A549 (cell line): ENCODE results near the gene CEP250.

Experiments used
- EP300 ChIP-seq, 2 experiments: fragments of >200 bp; sonication (Bioruptor Twin); formaldehyde crosslinking; IDR thresholded peaks; 2 replicates in 1 of 2; 3 replicates in 1 of 2; pipeline ENCODE4 v1.6.1; 2016 to 2017
- ESRRA ChIP-seq: fragments of 150-350 bp; IDR thresholded peaks from 2 replicates; pipeline ENCODE4 v1.6.1; 2014; ENCODE audit warnings: mild to moderate bottlenecking, low read length, borderline replicate concordance
- HOXB5 ChIP-seq: fragments of 250-450 bp; sonication (Bioruptor Pico); IDR thresholded peaks from 2 replicates; pipeline ENCODE4 v1.5.0; 2020; ENCODE audit warnings: mild to moderate bottlenecking, moderate library complexity
- KDM1A ChIP-seq: fragments of 200-600 bp; sonication (generic); IDR thresholded peaks from 2 replicates; pipeline ENCODE4 v1.6.1; 2016; ENCODE audit warnings: low read depth, mild to moderate bottlenecking
- NR3C1 ChIP-seq: fragments of >200 bp; sonication (Bioruptor Twin); formaldehyde crosslinking; IDR thresholded peaks from 3 replicates; pipeline ENCODE4 v1.6.1; 2017
- PHF8 ChIP-seq: fragments of 200-600 bp; sonication (generic); IDR thresholded peaks from 2 replicates; pipeline ENCODE4 v1.6.1; 2016; ENCODE audit warnings: low read depth, mild to moderate bottlenecking, antibody characterized with exemption, moderate library complexity, borderline replicate concordance
- POLR2A ChIP-seq: IDR thresholded peaks from 2 replicates; pipeline ENCODE4 v1.6.1; 2012; ENCODE audit warnings: mild to moderate bottlenecking, low read length
- RFX5 ChIP-seq: fragments of 450-650 bp; IDR thresholded peaks from 2 replicates; pipeline ENCODE4 v1.7.1; 2014; ENCODE audit warnings: antibody characterized with exemption, mild to moderate bottlenecking, moderate library complexity
- SMC3 ChIP-seq: fragments of >200 bp; sonication (Bioruptor Twin); formaldehyde crosslinking; IDR thresholded peaks from 3 replicates; pipeline ENCODE4 v1.6.1; 2018; ENCODE audit warnings: inconsistent platforms
- ZSCAN20 ChIP-seq: fragments of 250-450 bp; sonication (Bioruptor Pico); IDR thresholded peaks from 2 replicates; pipeline ENCODE4 v1.8.0; 2022; ENCODE audit warnings: mild to moderate bottlenecking, moderate library complexity
- TF ChIP-seq, protein P1 (sequence below): IDR thresholded peaks from 2 replicates; pipeline ENCODE4 v1.6.1; 2012; ENCODE audit warnings: low read depth, borderline replicate concordance
- TF ChIP-seq, protein P2 (sequence below): fragments of 200-600 bp; sonication (generic); IDR thresholded peaks from 2 replicates; pipeline ENCODE4 v1.6.1; 2016; ENCODE audit warnings: antibody characterized with exemption, mild to moderate bottlenecking, moderate library complexity
- TF ChIP-seq, protein P3 (sequence below): fragments of >200 bp; sonication (Bioruptor Twin); formaldehyde crosslinking; IDR thresholded peaks from 3 replicates; pipeline ENCODE4 v1.5.1; 2016
- TF ChIP-seq, protein P4 (sequence below): fragments of 150-350 bp; IDR thresholded peaks from 2 replicates; pipeline ENCODE4 v1.6.1; 2014; ENCODE audit warnings: low read depth, mild to moderate bottlenecking, low read length

DNA sequence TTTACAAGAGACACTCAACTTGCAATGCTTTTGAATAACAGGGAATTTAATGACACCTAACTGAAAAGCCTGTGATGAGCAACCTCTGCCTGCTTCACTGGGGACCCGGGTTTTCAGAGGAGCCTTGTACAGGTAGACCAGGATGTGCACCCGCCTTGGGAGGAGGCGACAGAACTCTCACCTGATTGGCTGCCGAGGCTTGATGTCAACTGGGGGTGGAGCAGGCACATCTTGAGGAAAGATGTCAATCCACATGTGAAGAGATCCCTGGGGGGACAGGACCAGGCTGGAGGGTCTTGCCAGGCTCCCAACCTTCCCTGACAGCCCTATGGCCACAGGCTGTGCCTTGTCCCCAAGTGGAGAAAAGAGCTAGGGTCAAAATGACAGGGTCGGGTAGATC lies 106.3 kb downstream of the CEP250 start:
- TF ChIP-seq, protein P1, sequence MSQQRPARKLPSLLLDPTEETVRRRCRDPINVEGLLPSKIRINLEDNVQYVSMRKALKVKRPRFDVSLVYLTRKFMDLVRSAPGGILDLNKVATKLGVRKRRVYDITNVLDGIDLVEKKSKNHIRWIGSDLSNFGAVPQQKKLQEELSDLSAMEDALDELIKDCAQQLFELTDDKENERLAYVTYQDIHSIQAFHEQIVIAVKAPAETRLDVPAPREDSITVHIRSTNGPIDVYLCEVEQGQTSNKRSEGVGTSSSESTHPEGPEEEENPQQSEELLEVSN, result no peak
- TF ChIP-seq, protein P2, sequence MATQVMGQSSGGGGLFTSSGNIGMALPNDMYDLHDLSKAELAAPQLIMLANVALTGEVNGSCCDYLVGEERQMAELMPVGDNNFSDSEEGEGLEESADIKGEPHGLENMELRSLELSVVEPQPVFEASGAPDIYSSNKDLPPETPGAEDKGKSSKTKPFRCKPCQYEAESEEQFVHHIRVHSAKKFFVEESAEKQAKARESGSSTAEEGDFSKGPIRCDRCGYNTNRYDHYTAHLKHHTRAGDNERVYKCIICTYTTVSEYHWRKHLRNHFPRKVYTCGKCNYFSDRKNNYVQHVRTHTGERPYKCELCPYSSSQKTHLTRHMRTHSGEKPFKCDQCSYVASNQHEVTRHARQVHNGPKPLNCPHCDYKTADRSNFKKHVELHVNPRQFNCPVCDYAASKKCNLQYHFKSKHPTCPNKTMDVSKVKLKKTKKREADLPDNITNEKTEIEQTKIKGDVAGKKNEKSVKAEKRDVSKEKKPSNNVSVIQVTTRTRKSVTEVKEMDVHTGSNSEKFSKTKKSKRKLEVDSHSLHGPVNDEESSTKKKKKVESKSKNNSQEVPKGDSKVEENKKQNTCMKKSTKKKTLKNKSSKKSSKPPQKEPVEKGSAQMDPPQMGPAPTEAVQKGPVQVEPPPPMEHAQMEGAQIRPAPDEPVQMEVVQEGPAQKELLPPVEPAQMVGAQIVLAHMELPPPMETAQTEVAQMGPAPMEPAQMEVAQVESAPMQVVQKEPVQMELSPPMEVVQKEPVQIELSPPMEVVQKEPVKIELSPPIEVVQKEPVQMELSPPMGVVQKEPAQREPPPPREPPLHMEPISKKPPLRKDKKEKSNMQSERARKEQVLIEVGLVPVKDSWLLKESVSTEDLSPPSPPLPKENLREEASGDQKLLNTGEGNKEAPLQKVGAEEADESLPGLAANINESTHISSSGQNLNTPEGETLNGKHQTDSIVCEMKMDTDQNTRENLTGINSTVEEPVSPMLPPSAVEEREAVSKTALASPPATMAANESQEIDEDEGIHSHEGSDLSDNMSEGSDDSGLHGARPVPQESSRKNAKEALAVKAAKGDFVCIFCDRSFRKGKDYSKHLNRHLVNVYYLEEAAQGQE, result no peak
- TF ChIP-seq, protein P3, sequence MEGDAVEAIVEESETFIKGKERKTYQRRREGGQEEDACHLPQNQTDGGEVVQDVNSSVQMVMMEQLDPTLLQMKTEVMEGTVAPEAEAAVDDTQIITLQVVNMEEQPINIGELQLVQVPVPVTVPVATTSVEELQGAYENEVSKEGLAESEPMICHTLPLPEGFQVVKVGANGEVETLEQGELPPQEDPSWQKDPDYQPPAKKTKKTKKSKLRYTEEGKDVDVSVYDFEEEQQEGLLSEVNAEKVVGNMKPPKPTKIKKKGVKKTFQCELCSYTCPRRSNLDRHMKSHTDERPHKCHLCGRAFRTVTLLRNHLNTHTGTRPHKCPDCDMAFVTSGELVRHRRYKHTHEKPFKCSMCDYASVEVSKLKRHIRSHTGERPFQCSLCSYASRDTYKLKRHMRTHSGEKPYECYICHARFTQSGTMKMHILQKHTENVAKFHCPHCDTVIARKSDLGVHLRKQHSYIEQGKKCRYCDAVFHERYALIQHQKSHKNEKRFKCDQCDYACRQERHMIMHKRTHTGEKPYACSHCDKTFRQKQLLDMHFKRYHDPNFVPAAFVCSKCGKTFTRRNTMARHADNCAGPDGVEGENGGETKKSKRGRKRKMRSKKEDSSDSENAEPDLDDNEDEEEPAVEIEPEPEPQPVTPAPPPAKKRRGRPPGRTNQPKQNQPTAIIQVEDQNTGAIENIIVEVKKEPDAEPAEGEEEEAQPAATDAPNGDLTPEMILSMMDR, result 0 out of 3 replicates have a peak, but pooled peaks have one; percentile 3
- TF ChIP-seq PHF8 (no peak), ZSCAN20 (CRISPR knock-in tag) (no peak), EP300 (IDR thresholded peaks at IDR 0.05) (no peak), HOXB5 (CRISPR knock-in tag) (no peak), RFX5 (no peak), KDM1A (no peak), SMC3 (no peak), POLR2A (no peak), NR3C1 (no peak), ESRRA (no peak)
- TF ChIP-seq, protein P4, sequence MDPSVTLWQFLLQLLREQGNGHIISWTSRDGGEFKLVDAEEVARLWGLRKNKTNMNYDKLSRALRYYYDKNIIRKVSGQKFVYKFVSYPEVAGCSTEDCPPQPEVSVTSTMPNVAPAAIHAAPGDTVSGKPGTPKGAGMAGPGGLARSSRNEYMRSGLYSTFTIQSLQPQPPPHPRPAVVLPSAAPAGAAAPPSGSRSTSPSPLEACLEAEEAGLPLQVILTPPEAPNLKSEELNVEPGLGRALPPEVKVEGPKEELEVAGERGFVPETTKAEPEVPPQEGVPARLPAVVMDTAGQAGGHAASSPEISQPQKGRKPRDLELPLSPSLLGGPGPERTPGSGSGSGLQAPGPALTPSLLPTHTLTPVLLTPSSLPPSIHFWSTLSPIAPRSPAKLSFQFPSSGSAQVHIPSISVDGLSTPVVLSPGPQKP, result no peak
